HepG2 (cell line): Measurements from ENCODE around the gene LNPK. TPM values are rescaled to one million over a fixed set of nuclear protein-coding genes. Genes with fewer than 3 reads are reported as not detected.

Experiments
- ATAC-seq: fragments of 200-7000 bp; cut with Tn5 transposase; 3 replicates; pipeline ENCODE4 v1.9.1; 2020; ENCODE audit warnings: mild to moderate bottlenecking, moderate library complexity
- BruUV-seq: library from RNA; stranded (reverse); fragments of 400-500 nt; replicated peaks from 2 replicates; lab custom pipeline; 2021; lab: Mats Ljungman, UMichigan
- CTCF ChIA-PET: fragments of 300-600 bp; formaldehyde crosslinking; extraction: SDS; loops from one replicate; lab custom pipeline; 2021; ENCODE audit warnings: low total read pairs, inconsistent platforms, low intra/inter-chr PET ratio; lab: Yijun Ruan, JAX
- POLR2A ChIA-PET: fragments of 350-600 bp; sonication (Branson Sonifier 250); formaldehyde crosslinking; loops from one replicate; lab custom pipeline; 2020; ENCODE audit warnings: antibody characterized with exemption, inconsistent platforms; lab: Yijun Ruan, JAX
- DNase-seq: peaks from one replicate; pipeline ENCODE4 v3.0.0-alpha.2; 2015; ENCODE audit warnings: low spot score
- FAIRE-seq: peaks from 3 replicates; lab custom pipeline; 2011; peaks lifted over from hg19 to GRCh38; lab: Jason Lieb, UNC
- H2AFZ ChIP-seq: one replicate; pipeline ENCODE4 v1.6.1; 2011; ENCODE audit warnings: low read length, inconsistent platforms
- H3K27ac ChIP-seq: fragments of 300-600 bp; 3 replicates; pipeline ENCODE4 v1.8.0; 2011; ENCODE audit warnings: mixed run types, mild to moderate bottlenecking, mixed read lengths, low read length, inconsistent platforms; ENCODE audit not compliant: insufficient read depth; ENCODE audit errors: extremely low read length
- H3K27me3 ChIP-seq, 2 experiments: fragments of 200-600 bp in 1 of 2; 2 replicates in 1 of 2; 3 replicates in 1 of 2; pipeline versions ENCODE4 v1.6.0 to v1.8.0; 2011; ENCODE audit warnings: low read length in 2 of 2, mild to moderate bottlenecking in 2 of 2, moderate library complexity in 2 of 2, inconsistent platforms in 1 of 2; ENCODE audit not compliant: insufficient read depth in 2 of 2, control insufficient read depth in 1 of 2
- H3K36me3 ChIP-seq, 2 experiments: fragments of 200-600 bp in 1 of 2; replicated peaks in 1 of 2; 2 replicates in 1 of 2; 3 replicates in 1 of 2; pipeline versions ENCODE4 v1.5.1 to v1.8.0; 2011; ENCODE audit warnings: low read length in 2 of 2, inconsistent platforms in 1 of 2; ENCODE audit not compliant: insufficient read depth in 2 of 2, control insufficient read depth in 1 of 2
- H3K4me1 ChIP-seq: 2 replicates; pipeline ENCODE4 v1.5.1; 2012; ENCODE audit warnings: low read length, inconsistent platforms; ENCODE audit not compliant: insufficient read depth
- H3K4me2 ChIP-seq: 2 replicates; pipeline ENCODE4 v1.6.0; 2011; ENCODE audit warnings: low read depth, low read length, inconsistent platforms
- H3K4me3 ChIP-seq, 3 experiments: fragments of 200-600 bp in 1 of 3; sonication (generic), shearing (Covaris generic) in 1 of 3; replicated peaks in 1 of 3; 2 replicates each; pipeline ENCODE4 v1.5.1; 2011 to 2016; ENCODE audit warnings: low read length in 3 of 3, inconsistent platforms in 2 of 3, low read depth in 2 of 3, mild to moderate bottlenecking in 2 of 3, control low read depth in 1 of 3, mixed read lengths in 1 of 3; ENCODE audit not compliant: insufficient read depth in 1 of 3
- H3K79me2 ChIP-seq: one replicate; pipeline ENCODE4 v1.6.1; 2011; ENCODE audit warnings: low read length, inconsistent platforms; ENCODE audit not compliant: insufficient read depth
- H3K9ac ChIP-seq: 2 replicates; pipeline ENCODE4 v1.6.0; 2011; ENCODE audit warnings: mild to moderate bottlenecking, low read depth, low read length, inconsistent platforms; ENCODE audit not compliant: insufficient read depth
- H3K9me3 ChIP-seq: 2 replicates; pipeline ENCODE4 v1.5.1; 2012; ENCODE audit warnings: mild to moderate bottlenecking, low read length
- H4K20me1 ChIP-seq: 2 replicates; pipeline ENCODE4 v1.6.0; 2011; ENCODE audit warnings: inconsistent platforms, mild to moderate bottlenecking, low read length, moderate library complexity; ENCODE audit not compliant: insufficient read depth
- FLYWCH1 ChIP-seq: sonication (generic); formaldehyde crosslinking; IDR thresholded peaks from 2 replicates; pipeline ENCODE4 v1.8.1; 2023; ENCODE audit warnings: mild to moderate bottlenecking, missing genetic modification reagents
- RFX1 ChIP-seq: fragments of 450-650 bp; IDR thresholded peaks from 2 replicates; pipeline ENCODE4 v1.6.1; 2017
- ZNF230 ChIP-seq: sonication (generic); formaldehyde crosslinking; IDR thresholded peaks from 2 replicates; pipeline ENCODE4 v1.4.0; 2020; ENCODE audit warnings: mild to moderate bottlenecking, missing genetic modification reagents
- ZNF598 ChIP-seq: sonication (generic); formaldehyde crosslinking; IDR thresholded peaks from 2 replicates; pipeline ENCODE4 v1.5.1; 2020; ENCODE audit warnings: mild to moderate bottlenecking, missing genetic modification reagents, borderline replicate concordance
- WGBS: methylation state at CpG from one replicate; pipeline ENCODE4 v1.1.6; 2017; ENCODE audit warnings: low lambda C conversion rate; 5-methylcytosine and 5-hydroxymethylcytosine counted together
- in situ Hi-C: cut with HindIII; loops from 2 replicates; pipeline ENCODE4 v1.10.0; 2017; ENCODE audit warnings: low pct_unique_long_range_greater_than_20kb; ENCODE audit not compliant: extremely low pct_ligation_motif_present
- intact Hi-C: fragments of 100-400 bp; cut with micrococcal nuclease; formaldehyde crosslinking; loops from one replicate; pipeline ENCODE4 v1.10.0; 2022; ENCODE audit not compliant: unreplicated experiment
- polyA plus RNA-seq, 8 experiments: library from polyadenylated mRNA; depleted of rRNA in 3 of 8; stranded (reverse) in 7 of 8; unstranded in 1 of 8; fragments of >200 nt; fragmentation: Illumina TruSeq in 4 of 8; extraction: Trizol in 4 of 8; gene quantifications; 2 replicates each; pipeline versions ENCODE4 v1.2.1 to v1.2.3, GENCODE V29; 2011 to 2016; ENCODE audit warnings: low read depth in 4 of 8, missing spikeins in 1 of 8, mixed read lengths in 1 of 8; ENCODE audit not compliant: insufficient read depth in 1 of 8
- total RNA-seq, 5 experiments: library from RNA; depleted of rRNA; stranded (reverse); fragments of >200 nt; fragmentation: Illumina TruSeq; extraction: Trizol; gene quantifications; 2 replicates each; pipeline ENCODE4 v1.2.3, GENCODE V29; 2016; ENCODE audit warnings: low read depth in 1 of 5
- TF ChIP-seq, protein P1 (sequence below): sonication (generic); formaldehyde crosslinking; IDR thresholded peaks from 2 replicates; pipeline ENCODE4 v1.8.1; 2023; ENCODE audit warnings: mild to moderate bottlenecking, moderate library complexity, missing genetic modification reagents

LNPK gene
- total and polyA plus RNA-seq, 2 of the 13 experiments (the other 11 are each of a cell fraction or from before 2014, with no cell fraction given), result 25.4 to 26.1 TPM

DNA sequence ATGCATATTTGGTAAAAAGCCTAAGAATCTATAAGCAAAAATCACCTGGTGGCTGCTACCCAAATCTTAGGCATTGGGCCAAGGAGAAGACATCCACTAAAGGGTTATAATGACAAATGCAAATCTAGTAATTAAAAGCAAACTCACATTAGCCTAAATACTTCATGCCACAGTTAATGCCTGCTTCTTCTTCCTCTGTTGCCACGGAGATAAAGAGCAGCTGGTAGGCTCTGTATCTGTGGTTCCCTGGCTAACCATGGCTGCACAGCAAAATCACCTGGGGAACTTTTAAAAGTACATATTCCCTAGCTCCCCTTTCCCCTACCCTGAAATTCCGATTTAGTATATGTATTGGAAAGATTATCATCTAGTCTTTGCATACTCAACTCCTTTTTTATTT, 114.3 kb downstream of the LNPK start:
- CTCF ChIA-PET, result no interaction called here
- no TSS peak for BruUV-seq

DNA sequence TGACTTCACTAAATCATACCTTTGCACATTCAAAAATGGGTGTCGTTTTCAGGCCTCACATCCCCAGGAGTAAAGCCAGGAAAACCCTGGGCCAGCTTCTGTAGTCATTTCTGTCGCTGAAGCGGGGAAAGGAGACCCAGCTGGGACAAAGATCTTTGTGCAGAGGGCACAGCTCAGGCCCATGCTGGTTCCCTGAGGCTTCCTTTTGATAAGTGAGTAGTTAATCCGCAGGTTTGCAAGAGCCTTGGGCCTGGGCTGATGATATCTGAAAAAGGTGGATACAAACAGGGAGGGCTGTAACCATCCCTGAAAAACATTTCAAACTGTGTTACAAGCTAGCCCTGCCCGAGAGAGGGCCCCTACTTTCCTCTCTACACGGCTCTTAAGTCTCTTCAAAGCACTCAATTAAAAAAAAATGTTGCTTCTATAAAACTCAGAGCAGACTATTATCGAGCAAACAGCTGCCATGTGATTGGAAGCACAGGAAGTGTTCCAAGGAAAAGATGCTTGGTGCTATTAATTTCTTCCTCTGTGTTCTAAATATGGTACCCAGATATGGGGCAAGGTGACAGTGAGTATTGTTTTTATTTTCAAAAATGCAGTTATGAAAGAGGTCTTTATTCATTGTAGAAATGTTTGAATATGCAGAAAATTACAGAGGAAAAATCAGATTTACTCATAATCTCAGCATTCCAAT, 117.2 kb downstream of the LNPK start:
- H3K9ac ChIP-seq, result no peak overlapping the region
- H4K20me1 ChIP-seq, result no peaks in the 10 kb centered on the region; the same call in 1 of the 2 replicates
- H3K27me3 ChIP-seq, result peaks cover 2 to 14% of the 10 kb centered on the region in 2 experiments; a peak in 3 of 5 replicates
- no peak for TF ChIP-seq RFX1
- TF ChIP-seq FLYWCH1 (CRISPR knock-in tag), result no peak
- TF ChIP-seq, all 625 proteins: peak for 0
- Histone ChIP-seq H3K9me3 (no peaks in the 10 kb centered on the region), H3K27ac (no peak overlapping the region), H2AFZ (no peak overlapping the region), H3K4me2 (no peak overlapping the region), H3K4me3 (no peak overlapping the region), H3K79me2 (no peaks in the 10 kb centered on the region), H3K4me1 (no peaks in the 10 kb centered on the region), H3K36me3 (no peaks in the 10 kb centered on the region)
- in situ Hi-C loops (no loop called here), intact Hi-C loops (no loop called here)
- CTCF ChIA-PET, result no interaction called here
- FAIRE-seq, result no peak
- POLR2A ChIA-PET, result no interaction called here
- 21% methylated on average over 7 of the region's 7 CpGs for WGBS
- no TSS peak for BruUV-seq
- ATAC-seq, result no peak
- DNase-seq, result no peak

More for the DNA sequence above, 114.3 kb downstream of the LNPK start:
- WGBS, result 0% methylated on average over 2 of the region's 2 CpGs
- Histone ChIP-seq H3K9ac (no peak overlapping the region), H3K27ac (no peak overlapping the region), H3K9me3 (no peaks in the 10 kb centered on the region), H3K4me2 (no peak overlapping the region), H4K20me1 (no peaks in the 10 kb centered on the region; the same call in 1 of the 2 replicates), H3K4me1 (no peaks in the 10 kb centered on the region), H3K27me3 (peaks cover 2 to 33% of the 10 kb centered on the region in 2 experiments; a peak in 3 of 5 replicates), H3K79me2 (no peaks in the 10 kb centered on the region), H3K36me3 (no peaks in the 10 kb centered on the region), H3K4me3 (no peak overlapping the region), H2AFZ (no peak overlapping the region)
- ATAC-seq, result no peak
- no peak for FAIRE-seq
- intact Hi-C loops (no loop called here), in situ Hi-C loops (no loop called here)
- TF ChIP-seq ZNF598 (CRISPR knock-in tag) (no peak), ZNF230 (CRISPR knock-in tag) (no peak)
- TF ChIP-seq, protein P1, sequence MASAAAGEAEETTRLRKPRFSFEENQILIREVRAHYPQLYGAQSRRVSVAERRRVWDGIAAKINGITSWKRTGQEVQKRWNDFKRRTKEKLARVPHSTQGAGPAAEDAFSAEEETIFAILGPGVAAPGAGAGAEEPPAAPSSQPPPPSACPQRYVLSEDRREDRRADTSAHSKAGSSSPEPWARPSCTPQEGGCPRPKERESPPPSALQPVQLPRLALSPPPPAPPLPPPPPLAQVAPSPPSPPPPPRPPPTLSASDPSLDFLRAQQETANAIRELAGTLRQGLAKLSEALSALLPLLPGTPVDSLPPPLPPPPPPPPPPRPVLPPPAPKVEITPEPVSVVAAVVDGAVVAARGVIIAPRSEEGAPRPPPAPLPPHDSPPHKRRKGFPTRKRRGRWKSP (CRISPR knock-in tag), result no peak
- POLR2A ChIA-PET, result no interaction called here
- DNase-seq, result no peak
